Parathyroid adenoma (tissue), 2 donors: ENCODE results near the gene GABRA4.

ENCODE experiments used
- H2AFZ ChIP-seq: fragments of 300-600 bp; sonication (generic); one replicate; pipeline ENCODE4 v1.7.0; 2017; ENCODE audit warnings: antibody characterized with exemption, mild to moderate bottlenecking
- H3K27ac ChIP-seq: fragments of 300-600 bp; sonication (generic); one replicate; pipeline ENCODE4 v1.7.0; 2017
- H3K27me3 ChIP-seq: fragments of 300-600 bp; sonication (generic); one replicate; pipeline ENCODE4 v1.7.0; 2017; ENCODE audit warnings: low read length; ENCODE audit not compliant: control insufficient read depth, insufficient read depth
- H3K36me3 ChIP-seq: fragments of 300-600 bp; sonication (generic); one replicate; pipeline ENCODE4 v1.7.0; 2017; ENCODE audit warnings: low read length; ENCODE audit not compliant: control insufficient read depth, insufficient read depth
- H3K4me1 ChIP-seq: fragments of 300-600 bp; sonication (generic); one replicate; pipeline ENCODE4 v1.7.0; 2017; ENCODE audit warnings: control low read depth
- H3K4me2 ChIP-seq: fragments of 300-600 bp; sonication (generic); one replicate; pipeline ENCODE4 v1.7.0; 2017; ENCODE audit warnings: low read length
- H3K4me3 ChIP-seq: fragments of 300-600 bp; sonication (generic); one replicate; pipeline ENCODE4 v1.7.0; 2017; ENCODE audit warnings: low read depth, low read length
- H3K79me2 ChIP-seq: fragments of 300-600 bp; sonication (generic); one replicate; pipeline ENCODE4 v1.7.0; 2017; ENCODE audit warnings: control low read depth
- H3K9ac ChIP-seq: fragments of 300-600 bp; sonication (generic); one replicate; pipeline ENCODE4 v1.7.0; 2017; ENCODE audit warnings: mild to moderate bottlenecking
- H3K9me3 ChIP-seq: fragments of 300-600 bp; sonication (generic); one replicate; pipeline ENCODE4 v1.7.0; 2017; ENCODE audit warnings: low read length; ENCODE audit not compliant: control insufficient read depth
- CTCF ChIP-seq: fragments of 300-600 bp; sonication (generic); IDR thresholded peaks from one replicate; pipeline ENCODE4 v1.7.0; 2017; ENCODE audit warnings: antibody characterized with exemption, mild to moderate bottlenecking
- donor health status: primary hyperparathyroidism.

GABRA4 gene

GRCh38 chr4:46953564-46953963 is 39.8 kb downstream of the GABRA4 start:
- no peak overlapping the region for H3K27ac ChIP-seq
- H3K4me1 ChIP-seq: no peaks in the 10 kb centered on the region
- TF ChIP-seq CTCF: no peak
- H3K79me2 ChIP-seq: no peaks in the 10 kb centered on the region
- no peak overlapping the region for H3K4me2 ChIP-seq
- no peak overlapping the region for H3K4me3 ChIP-seq
- H3K36me3 ChIP-seq: no peaks in the 10 kb centered on the region
- no peaks in the 10 kb centered on the region for H3K9me3 ChIP-seq
- H3K9ac ChIP-seq: no peak overlapping the region
- H3K27me3 ChIP-seq: no peaks in the 10 kb centered on the region
- no peak overlapping the region for H2AFZ ChIP-seq

- H3K9me3 ChIP-seq: no peaks in the 10 kb centered on the region
- TF ChIP-seq CTCF: no peak
- H3K27me3 ChIP-seq: no peaks in the 10 kb centered on the region
- H3K4me1 ChIP-seq: no peaks in the 10 kb centered on the region
- no peak overlapping the region for H2AFZ ChIP-seq
- no peak overlapping the region for H3K4me3 ChIP-seq
- H3K79me2 ChIP-seq: no peaks in the 10 kb centered on the region
- H3K4me2 ChIP-seq: no peak overlapping the region
- H3K9ac ChIP-seq: no peak overlapping the region
- no peak overlapping the region for H3K27ac ChIP-seq
- no peaks in the 10 kb centered on the region for H3K36me3 ChIP-seq
Observed at GRCh38 chr4:46952451-46952850, 40.9 kb downstream of the GABRA4 start.

GRCh38 chr4:46950826-46951225 is 42.6 kb downstream of the GABRA4 start:
- no peaks in the 10 kb centered on the region for H3K9me3 ChIP-seq
- H3K4me1 ChIP-seq: no peaks in the 10 kb centered on the region
- H3K4me3 ChIP-seq: no peak overlapping the region
- no peaks in the 10 kb centered on the region for H3K36me3 ChIP-seq
- H3K9ac ChIP-seq: no peak overlapping the region
- no peak overlapping the region for H3K4me2 ChIP-seq
- no peak overlapping the region for H2AFZ ChIP-seq
- TF ChIP-seq CTCF: no peak
- H3K79me2 ChIP-seq: no peaks in the 10 kb centered on the region
- no peaks in the 10 kb centered on the region for H3K27me3 ChIP-seq
- no peak overlapping the region for H3K27ac ChIP-seq

GRCh38 chr4:46949822-46950221 is 43.6 kb downstream of the GABRA4 start:
- TF ChIP-seq CTCF: no peak
- Histone ChIP-seq H3K4me3 (no peak overlapping the region), H3K36me3 (no peaks in the 10 kb centered on the region), H3K9me3 (no peaks in the 10 kb centered on the region), H3K9ac (no peak overlapping the region), H3K27me3 (no peaks in the 10 kb centered on the region), H3K27ac (no peak overlapping the region), H3K4me2 (no peak overlapping the region), H2AFZ (no peak overlapping the region), H3K79me2 (no peaks in the 10 kb centered on the region), H3K4me1 (no peaks in the 10 kb centered on the region)

GRCh38 chr4:46947541-46947940 is 45.8 kb downstream of the GABRA4 start:
- Histone ChIP-seq H3K4me3 (no peak overlapping the region), H3K27me3 (no peaks in the 10 kb centered on the region), H3K9ac (no peak overlapping the region), H3K9me3 (no peaks in the 10 kb centered on the region), H3K4me1 (no peaks in the 10 kb centered on the region), H3K4me2 (no peak overlapping the region), H3K27ac (no peak overlapping the region), H3K79me2 (no peaks in the 10 kb centered on the region), H3K36me3 (no peaks in the 10 kb centered on the region), H2AFZ (no peak overlapping the region)
- no peak for TF ChIP-seq CTCF
